Measurements from ENCODE around the gene MCM3.

MCM3 gene

DNA sequence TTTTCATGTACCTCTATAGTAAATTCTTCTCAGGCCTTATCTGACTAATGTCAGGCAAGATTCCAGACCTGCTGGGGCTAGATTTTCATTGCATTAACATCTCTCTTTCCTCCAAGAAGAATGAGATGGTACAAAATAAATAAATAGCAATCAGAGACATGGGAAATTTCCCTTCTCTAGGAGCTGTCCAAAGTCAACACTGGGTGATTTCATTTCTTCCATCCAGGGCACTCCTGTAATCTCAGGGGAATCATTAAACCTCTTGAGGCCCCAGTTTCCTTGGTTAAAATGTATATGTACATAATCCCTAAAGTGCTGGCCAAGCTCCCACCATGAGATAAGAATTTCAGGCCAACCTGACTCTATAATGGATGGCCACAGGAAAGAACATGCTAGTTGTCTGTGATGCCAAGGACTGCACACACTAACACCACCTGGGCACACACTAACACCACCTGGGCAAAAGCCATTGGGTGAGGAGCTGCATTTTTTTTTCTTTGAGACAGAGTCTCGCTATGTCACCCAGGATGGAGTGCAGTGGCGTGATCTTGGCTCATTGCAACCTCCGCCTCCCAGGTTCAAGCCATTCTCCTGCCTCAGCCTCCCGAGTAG lies 41.2 kb downstream of the MCM3 start:
- no peak overlapping the region for H3K4me3 ChIP-seq (replicated peaks; ENCODE audit: low read depth, low read length)
- no peak for DNase-seq (ENCODE audit: extremely low read depth, low read depth)
- TF ChIP-seq, protein P1, sequence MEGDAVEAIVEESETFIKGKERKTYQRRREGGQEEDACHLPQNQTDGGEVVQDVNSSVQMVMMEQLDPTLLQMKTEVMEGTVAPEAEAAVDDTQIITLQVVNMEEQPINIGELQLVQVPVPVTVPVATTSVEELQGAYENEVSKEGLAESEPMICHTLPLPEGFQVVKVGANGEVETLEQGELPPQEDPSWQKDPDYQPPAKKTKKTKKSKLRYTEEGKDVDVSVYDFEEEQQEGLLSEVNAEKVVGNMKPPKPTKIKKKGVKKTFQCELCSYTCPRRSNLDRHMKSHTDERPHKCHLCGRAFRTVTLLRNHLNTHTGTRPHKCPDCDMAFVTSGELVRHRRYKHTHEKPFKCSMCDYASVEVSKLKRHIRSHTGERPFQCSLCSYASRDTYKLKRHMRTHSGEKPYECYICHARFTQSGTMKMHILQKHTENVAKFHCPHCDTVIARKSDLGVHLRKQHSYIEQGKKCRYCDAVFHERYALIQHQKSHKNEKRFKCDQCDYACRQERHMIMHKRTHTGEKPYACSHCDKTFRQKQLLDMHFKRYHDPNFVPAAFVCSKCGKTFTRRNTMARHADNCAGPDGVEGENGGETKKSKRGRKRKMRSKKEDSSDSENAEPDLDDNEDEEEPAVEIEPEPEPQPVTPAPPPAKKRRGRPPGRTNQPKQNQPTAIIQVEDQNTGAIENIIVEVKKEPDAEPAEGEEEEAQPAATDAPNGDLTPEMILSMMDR (IDR thresholded peaks at IDR 0.05; ENCODE audit: low read depth, low read length, missing control alignments), result no peak

DNA sequence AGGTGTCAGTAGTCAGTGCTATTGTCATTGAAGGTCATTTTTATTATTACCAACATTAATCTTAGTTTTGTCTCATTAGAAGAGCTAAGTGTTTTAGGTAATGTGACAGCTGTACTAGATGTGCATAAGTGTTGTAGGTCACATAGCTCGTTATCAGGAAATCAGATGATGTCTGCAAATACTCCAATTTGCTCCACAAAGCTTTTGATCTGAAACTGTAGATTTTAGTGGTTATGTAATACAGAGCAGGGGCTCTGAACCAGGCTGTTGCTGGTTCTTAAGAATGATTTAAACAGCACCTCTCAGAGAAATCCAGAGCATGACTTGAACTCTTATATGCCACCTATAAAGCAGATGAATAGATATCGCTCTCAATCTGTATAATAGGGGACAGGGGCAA lies 42.7 kb downstream of the MCM3 start:
- TF ChIP-seq, protein P1 (IDR thresholded peaks at IDR 0.05; ENCODE audit: low read depth, low read length, missing control alignments), result no peak
- no peak for DNase-seq (ENCODE audit: extremely low read depth, low read depth)
- H3K4me3 ChIP-seq (replicated peaks; ENCODE audit: low read depth, low read length), result no peak overlapping the region

DNA sequence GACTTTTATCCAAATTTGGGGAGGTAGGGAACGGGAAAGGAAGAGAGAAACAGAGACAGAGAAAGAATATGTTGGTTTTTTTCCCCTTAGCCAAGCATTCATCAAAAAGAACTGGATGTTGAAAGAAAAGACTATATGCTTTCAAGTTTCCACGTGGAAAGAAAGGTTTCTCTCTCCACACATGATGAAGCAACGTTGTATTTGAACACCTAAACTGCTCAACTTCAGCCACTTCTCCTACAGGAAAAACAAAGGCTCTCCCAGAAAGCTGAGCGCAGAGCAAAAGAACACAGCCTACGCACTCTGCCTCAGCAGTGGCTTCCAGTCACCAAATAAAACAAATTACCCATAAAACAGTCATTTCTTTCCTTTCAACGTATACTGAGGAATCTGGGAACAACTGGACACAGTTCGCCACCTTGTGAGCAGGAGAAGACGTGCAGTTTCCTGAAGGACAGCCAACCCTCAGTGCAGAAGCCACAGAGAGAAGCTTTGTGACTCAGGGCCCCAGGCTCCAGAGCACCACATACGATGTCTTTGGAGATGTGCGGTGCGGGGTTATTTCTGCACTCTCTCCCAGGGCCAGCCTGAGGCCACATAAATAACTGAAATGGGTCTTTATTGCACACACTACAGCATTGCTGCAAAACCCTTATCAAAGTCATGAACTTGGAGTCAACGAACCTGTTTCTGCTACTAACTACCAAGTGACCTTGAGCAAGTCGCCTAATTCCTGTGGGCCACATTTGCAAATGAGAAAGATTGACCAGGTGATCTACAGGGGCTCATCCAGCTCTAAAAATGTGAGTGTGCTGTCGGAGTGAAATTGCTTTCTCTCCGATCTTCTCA lies 50.3 kb downstream of the MCM3 start:
- TF ChIP-seq, protein P1 (IDR thresholded peaks at IDR 0.05; ENCODE audit: low read depth, low read length, missing control alignments), result peak; percentile 59
- no peak overlapping the region for H3K4me3 ChIP-seq (replicated peaks; ENCODE audit: low read depth, low read length)
- DNase-seq (ENCODE audit: extremely low read depth, low read depth), result peak; percentile 66

DNA sequence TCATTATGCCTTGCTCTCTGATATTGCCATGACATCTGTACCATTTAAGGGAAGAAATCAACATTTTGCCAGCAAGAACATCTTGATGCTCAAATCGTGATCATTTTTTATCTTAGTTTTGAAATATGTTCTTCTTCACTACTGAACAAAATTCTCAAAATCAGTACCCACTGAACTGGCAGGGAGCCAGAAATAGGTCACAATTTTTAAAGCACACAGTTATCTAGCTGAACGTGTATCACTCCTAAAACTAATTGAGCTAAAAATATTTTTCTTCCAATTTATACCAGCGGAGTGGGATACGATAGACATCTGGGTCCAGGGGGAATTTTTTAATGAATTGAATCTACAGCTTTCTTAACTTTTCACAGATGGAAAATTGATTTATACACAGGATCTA lies 51.5 kb downstream of the MCM3 start:
- H3K4me3 ChIP-seq (replicated peaks; ENCODE audit: low read depth, low read length), result no peak overlapping the region
- TF ChIP-seq, protein P1 (IDR thresholded peaks at IDR 0.05; ENCODE audit: low read depth, low read length, missing control alignments), result no peak
- DNase-seq (ENCODE audit: extremely low read depth, low read depth), result no peak

DNA sequence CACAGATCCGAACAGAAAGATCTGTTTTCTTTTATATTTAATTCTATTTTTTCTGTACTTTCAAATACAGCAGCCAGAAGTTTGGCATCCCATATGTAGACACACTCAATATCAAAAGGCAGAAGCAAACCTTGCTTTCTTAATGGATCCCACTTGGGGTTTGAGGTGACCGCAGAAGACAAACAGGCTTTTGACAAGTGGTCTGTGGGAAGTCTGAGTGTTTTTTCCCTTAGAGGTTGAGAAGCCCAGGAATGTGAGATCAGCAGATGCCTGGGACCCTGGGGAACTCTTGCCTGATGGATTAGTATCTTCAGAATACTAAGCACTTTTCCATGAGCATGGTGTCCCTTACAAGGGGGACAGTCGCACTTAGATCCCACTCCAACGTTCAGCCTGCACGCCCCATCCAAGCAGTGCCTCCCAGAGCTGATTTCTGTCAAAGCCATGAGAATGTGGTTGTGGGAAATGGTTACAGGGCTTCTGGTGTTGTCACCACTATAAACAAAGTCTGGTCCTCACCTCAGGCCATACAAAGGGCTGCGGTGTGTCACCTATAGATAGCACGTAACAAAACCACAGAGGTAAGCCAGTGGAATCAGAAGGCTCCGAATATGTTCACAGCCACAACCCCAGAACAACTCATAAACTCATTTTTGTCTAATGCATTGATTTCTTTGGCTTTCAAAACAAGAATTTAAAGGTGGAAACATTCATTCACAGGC lies 53.0 kb downstream of the MCM3 start:
- TF ChIP-seq, protein P1 (IDR thresholded peaks at IDR 0.05; ENCODE audit: low read depth, low read length, missing control alignments), result no peak
- no peak for DNase-seq (ENCODE audit: extremely low read depth, low read depth)
- H3K4me3 ChIP-seq (replicated peaks; ENCODE audit: low read depth, low read length), result no peak overlapping the region

DNA sequence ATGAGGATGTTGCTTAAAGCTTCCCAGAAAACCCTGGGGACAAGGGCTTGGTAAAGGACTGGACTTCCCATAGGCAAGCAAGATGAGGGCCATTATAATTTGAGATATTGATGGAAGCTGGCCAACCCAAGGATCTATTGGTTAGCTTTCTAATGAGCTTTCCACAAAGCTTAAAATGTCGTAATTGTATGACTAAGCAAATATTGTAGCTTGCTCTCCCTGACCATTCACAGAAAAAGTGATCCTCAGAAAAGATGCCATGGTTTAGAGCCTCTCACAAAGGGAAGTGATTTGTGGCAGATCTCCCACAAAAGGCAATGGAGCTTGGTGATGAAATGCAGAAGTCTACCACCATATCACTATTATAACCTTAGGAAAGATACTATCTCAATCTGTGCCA lies 53.9 kb downstream of the MCM3 start:
- DNase-seq (ENCODE audit: extremely low read depth, low read depth), result no peak
- H3K4me3 ChIP-seq (replicated peaks; ENCODE audit: low read depth, low read length), result no peak overlapping the region
- TF ChIP-seq, protein P1 (IDR thresholded peaks at IDR 0.05; ENCODE audit: low read depth, low read length, missing control alignments), result no peak

Data from HFF-Myc (cell line).